HepG2 (cell line): Measurements from ENCODE around the gene SPATA31E1. TPM values are rescaled to one million over a fixed set of nuclear protein-coding genes. Genes with fewer than 3 reads are reported as not detected.

Experiments
- ATAC-seq: fragments of 200-7000 bp; cut with Tn5 transposase; 3 replicates; pipeline ENCODE4 v1.9.1; 2020; ENCODE audit warnings: mild to moderate bottlenecking, moderate library complexity
- BruUV-seq: library from RNA; stranded (reverse); fragments of 400-500 nt; replicated peaks from 2 replicates; lab custom pipeline; 2021; lab: Mats Ljungman, UMichigan
- CTCF ChIA-PET: fragments of 300-600 bp; formaldehyde crosslinking; extraction: SDS; loops from one replicate; lab custom pipeline; 2021; ENCODE audit warnings: low total read pairs, inconsistent platforms, low intra/inter-chr PET ratio; lab: Yijun Ruan, JAX
- POLR2A ChIA-PET: fragments of 350-600 bp; sonication (Branson Sonifier 250); formaldehyde crosslinking; loops from one replicate; lab custom pipeline; 2020; ENCODE audit warnings: antibody characterized with exemption, inconsistent platforms; lab: Yijun Ruan, JAX
- DNase-seq: peaks from one replicate; pipeline ENCODE4 v3.0.0-alpha.2; 2015; ENCODE audit warnings: low spot score
- FAIRE-seq: peaks from 3 replicates; lab custom pipeline; 2011; peaks lifted over from hg19 to GRCh38; lab: Jason Lieb, UNC
- H2AFZ ChIP-seq: one replicate; pipeline ENCODE4 v1.6.1; 2011; ENCODE audit warnings: low read length, inconsistent platforms
- H3K27ac ChIP-seq: fragments of 300-600 bp; 3 replicates; pipeline ENCODE4 v1.8.0; 2011; ENCODE audit warnings: mixed run types, mild to moderate bottlenecking, mixed read lengths, low read length, inconsistent platforms; ENCODE audit not compliant: insufficient read depth; ENCODE audit errors: extremely low read length
- H3K27me3 ChIP-seq, 2 experiments: fragments of 200-600 bp in 1 of 2; 2 replicates in 1 of 2; 3 replicates in 1 of 2; pipeline versions ENCODE4 v1.6.0 to v1.8.0; 2011; ENCODE audit warnings: low read length in 2 of 2, mild to moderate bottlenecking in 2 of 2, moderate library complexity in 2 of 2, inconsistent platforms in 1 of 2; ENCODE audit not compliant: insufficient read depth in 2 of 2, control insufficient read depth in 1 of 2
- H3K36me3 ChIP-seq, 2 experiments: fragments of 200-600 bp in 1 of 2; replicated peaks in 1 of 2; 2 replicates in 1 of 2; 3 replicates in 1 of 2; pipeline versions ENCODE4 v1.5.1 to v1.8.0; 2011; ENCODE audit warnings: low read length in 2 of 2, inconsistent platforms in 1 of 2; ENCODE audit not compliant: insufficient read depth in 2 of 2, control insufficient read depth in 1 of 2
- H3K4me1 ChIP-seq: 2 replicates; pipeline ENCODE4 v1.5.1; 2012; ENCODE audit warnings: low read length, inconsistent platforms; ENCODE audit not compliant: insufficient read depth
- H3K4me2 ChIP-seq: 2 replicates; pipeline ENCODE4 v1.6.0; 2011; ENCODE audit warnings: low read depth, low read length, inconsistent platforms
- H3K4me3 ChIP-seq, 3 experiments: fragments of 200-600 bp in 1 of 3; sonication (generic), shearing (Covaris generic) in 1 of 3; replicated peaks in 1 of 3; 2 replicates each; pipeline ENCODE4 v1.5.1; 2011 to 2016; ENCODE audit warnings: low read length in 3 of 3, inconsistent platforms in 2 of 3, low read depth in 2 of 3, mild to moderate bottlenecking in 2 of 3, control low read depth in 1 of 3, mixed read lengths in 1 of 3; ENCODE audit not compliant: insufficient read depth in 1 of 3
- H3K79me2 ChIP-seq: one replicate; pipeline ENCODE4 v1.6.1; 2011; ENCODE audit warnings: low read length, inconsistent platforms; ENCODE audit not compliant: insufficient read depth
- H3K9ac ChIP-seq: 2 replicates; pipeline ENCODE4 v1.6.0; 2011; ENCODE audit warnings: mild to moderate bottlenecking, low read depth, low read length, inconsistent platforms; ENCODE audit not compliant: insufficient read depth
- H3K9me3 ChIP-seq: 2 replicates; pipeline ENCODE4 v1.5.1; 2012; ENCODE audit warnings: mild to moderate bottlenecking, low read length
- H4K20me1 ChIP-seq: 2 replicates; pipeline ENCODE4 v1.6.0; 2011; ENCODE audit warnings: inconsistent platforms, mild to moderate bottlenecking, low read length, moderate library complexity; ENCODE audit not compliant: insufficient read depth
- ARID5B ChIP-seq: IDR thresholded peaks from 2 replicates; pipeline ENCODE4 v1.4.0; 2020; ENCODE audit warnings: mild to moderate bottlenecking, missing genetic modification reagents
- ZC3H4 ChIP-seq: sonication (generic); formaldehyde crosslinking; IDR thresholded peaks from 2 replicates; pipeline ENCODE4 v1.4.0; 2020; ENCODE audit warnings: missing genetic modification reagents, borderline replicate concordance
- ZFAT ChIP-seq: sonication (generic); formaldehyde crosslinking; conservative IDR thresholded peaks from 2 replicates; pipeline ENCODE4 v1.8.1; 2023; ENCODE audit warnings: missing genetic modification reagents, inconsistent platforms
- ZNF12 ChIP-seq: sonication (generic); formaldehyde crosslinking; IDR thresholded peaks from 2 replicates; pipeline ENCODE4 v1.5.0; 2020; ENCODE audit warnings: missing genetic modification reagents
- ZNF121 ChIP-seq: sonication (generic); formaldehyde crosslinking; IDR thresholded peaks from 2 replicates; pipeline ENCODE4 v1.5.0; 2020; ENCODE audit warnings: mild to moderate bottlenecking, missing genetic modification reagents
- ZNF543 ChIP-seq: sonication (generic); formaldehyde crosslinking; IDR thresholded peaks from 2 replicates; pipeline ENCODE4 v1.4.0; 2020; ENCODE audit warnings: mild to moderate bottlenecking, missing genetic modification reagents
- WGBS: methylation state at CpG from one replicate; pipeline ENCODE4 v1.1.6; 2017; ENCODE audit warnings: low lambda C conversion rate; 5-methylcytosine and 5-hydroxymethylcytosine counted together
- in situ Hi-C: cut with HindIII; loops from 2 replicates; pipeline ENCODE4 v1.10.0; 2017; ENCODE audit warnings: low pct_unique_long_range_greater_than_20kb; ENCODE audit not compliant: extremely low pct_ligation_motif_present
- intact Hi-C: fragments of 100-400 bp; cut with micrococcal nuclease; formaldehyde crosslinking; loops from one replicate; pipeline ENCODE4 v1.10.0; 2022; ENCODE audit not compliant: unreplicated experiment
- polyA plus RNA-seq, 8 experiments: library from polyadenylated mRNA; depleted of rRNA in 3 of 8; stranded (reverse) in 7 of 8; unstranded in 1 of 8; fragments of >200 nt; fragmentation: Illumina TruSeq in 4 of 8; extraction: Trizol in 4 of 8; gene quantifications; 2 replicates each; pipeline versions ENCODE4 v1.2.1 to v1.2.3, GENCODE V29; 2011 to 2016; ENCODE audit warnings: low read depth in 4 of 8, missing spikeins in 1 of 8, mixed read lengths in 1 of 8; ENCODE audit not compliant: insufficient read depth in 1 of 8
- total RNA-seq, 5 experiments: library from RNA; depleted of rRNA; stranded (reverse); fragments of >200 nt; fragmentation: Illumina TruSeq; extraction: Trizol; gene quantifications; 2 replicates each; pipeline ENCODE4 v1.2.3, GENCODE V29; 2016; ENCODE audit warnings: low read depth in 1 of 5
- TF ChIP-seq, protein P1 (sequence below): sonication (generic); formaldehyde crosslinking; conservative IDR thresholded peaks from 2 replicates; pipeline ENCODE4 v1.5.0; 2020; ENCODE audit warnings: missing genetic modification reagents

The SPATA31E1 gene
- total and polyA plus RNA-seq, 2 of the 13 experiments (the other 11 are each of a cell fraction or from before 2014, with no cell fraction given), result not detected

- intact Hi-C loops (no loop called here), in situ Hi-C loops (no loop called here)
- FAIRE-seq, result no peak
- H3K27ac ChIP-seq, result no peak overlapping the region
- no peak overlapping the region for H2AFZ ChIP-seq
- ChIA-PET POLR2A (no interaction called here), CTCF (no interaction called here)
- H3K27me3 ChIP-seq, result peaks cover 1 to 4% of the 10 kb centered on the region in 2 experiments; a peak in 1 of 5 replicates
- no peak overlapping the region for H3K9ac ChIP-seq
- H3K9me3 ChIP-seq, result no peaks in the 10 kb centered on the region
- no peak for ATAC-seq
- BruUV-seq, result no TSS peak
- no peak overlapping the region for H3K4me3 ChIP-seq
- no peak for DNase-seq
- H3K79me2 ChIP-seq, result no peaks in the 10 kb centered on the region
- no peaks in the 10 kb centered on the region for H4K20me1 ChIP-seq
- 0% methylated on average over 7 of the region's 7 CpGs for WGBS
- H3K4me1 ChIP-seq, result no peaks in the 10 kb centered on the region
- no peak overlapping the region for H3K4me2 ChIP-seq
- H3K36me3 ChIP-seq, result no peaks in the 10 kb centered on the region
- TF ChIP-seq ZNF12 (CRISPR knock-in tag) (no peak), ZC3H4 (CRISPR knock-in tag) (no peak), ZNF543 (CRISPR knock-in tag) (no peak), ARID5B (CRISPR knock-in tag) (no peak), ZNF121 (CRISPR knock-in tag) (no peak), ZFAT (no peak)
- TF ChIP-seq, protein P1, sequence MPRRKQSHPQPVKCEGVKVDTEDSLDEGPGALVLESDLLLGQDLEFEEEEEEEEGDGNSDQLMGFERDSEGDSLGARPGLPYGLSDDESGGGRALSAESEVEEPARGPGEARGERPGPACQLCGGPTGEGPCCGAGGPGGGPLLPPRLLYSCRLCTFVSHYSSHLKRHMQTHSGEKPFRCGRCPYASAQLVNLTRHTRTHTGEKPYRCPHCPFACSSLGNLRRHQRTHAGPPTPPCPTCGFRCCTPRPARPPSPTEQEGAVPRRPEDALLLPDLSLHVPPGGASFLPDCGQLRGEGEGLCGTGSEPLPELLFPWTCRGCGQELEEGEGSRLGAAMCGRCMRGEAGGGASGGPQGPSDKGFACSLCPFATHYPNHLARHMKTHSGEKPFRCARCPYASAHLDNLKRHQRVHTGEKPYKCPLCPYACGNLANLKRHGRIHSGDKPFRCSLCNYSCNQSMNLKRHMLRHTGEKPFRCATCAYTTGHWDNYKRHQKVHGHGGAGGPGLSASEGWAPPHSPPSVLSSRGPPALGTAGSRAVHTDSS, result no peak
- TF ChIP-seq, all 625 proteins: peak for 0
Observed at GRCh38 chr9:87853302-87853701, 29.4 kb upstream of the SPATA31E1 start.
